ENCODE data around the gene VEGFC. TPM values are rescaled to one million over a fixed set of nuclear protein-coding genes. Genes with fewer than 3 reads are reported as not detected.

The VEGFC gene
- total RNA-seq, 1 experiment from 2014 or later = 8.7 TPM

- Histone ChIP-seq H4K20me1 (ENCODE audit: insufficient read depth) (no peaks in the 10 kb centered on the region), H3K4me1 (replicated peaks; ENCODE audit: insufficient read depth) (peaks cover 27% of the 10 kb centered on the region), H3K79me2 (ENCODE audit: low read depth) (no peaks in the 10 kb centered on the region), H3K4me2 (no peak overlapping the region), H3K4me3 (no peak overlapping the region), H3K9me3 (ENCODE audit: insufficient read depth, low read depth) (no peaks in the 10 kb centered on the region), H3K27ac (no peak overlapping the region), H3K36me3 (ENCODE audit: low read depth) (no peaks in the 10 kb centered on the region), H3K9me2 (ENCODE audit: insufficient read depth) (no peaks in the 10 kb centered on the region), H2AFZ (no peak overlapping the region), H3K27me3 (ENCODE audit: insufficient read depth, low read depth) (no peaks in the 10 kb centered on the region), H3F3A (ENCODE audit: insufficient read depth, low read depth) (peaks cover 6% of the 10 kb centered on the region)
- intact Hi-C loops (cut with micrococcal nuclease; ENCODE audit: unreplicated experiment) = no loop called here
- ChIA-PET CTCF (no interaction called here), POLR2A (ENCODE audit: unreplicated experiment) (no interaction called here)
- DNase-seq = no peak
- BruUV-seq (replicated peaks) = no TSS peak
- TF ChIP-seq EZH2 (IDR thresholded peaks at IDR 0.05; ENCODE audit: low read depth) = no peak
Measured at GRCh38 chr4:176782191-176782590, 10.5 kb downstream of the VEGFC start.

DNA sequence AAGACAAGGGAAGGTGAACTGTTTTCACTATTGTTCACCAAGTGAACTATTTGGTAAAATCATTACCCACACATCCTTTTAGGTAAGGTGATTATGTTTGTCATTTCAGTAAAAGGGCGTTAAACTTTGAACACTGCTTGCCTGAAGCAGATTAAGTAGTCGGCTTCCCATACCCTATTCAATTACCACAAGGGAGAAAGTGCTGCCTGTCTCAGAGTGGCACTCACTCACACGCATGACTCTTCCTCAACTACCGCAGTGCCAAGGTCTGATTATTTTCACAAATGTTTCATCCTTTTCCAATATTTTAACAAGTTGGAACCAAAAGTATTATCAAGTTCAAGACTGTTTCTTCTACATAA is 11.0 kb downstream of the VEGFC start:
- CTCF ChIA-PET = no interaction called here

GRCh38 chr4:176780995-176781738 is 11.6 kb downstream of the VEGFC start:
- POLR2A ChIA-PET (ENCODE audit: unreplicated experiment) = no interaction called here
- DNase-seq = peak in 1 of 2 experiments; percentile 64

More for the DNA sequence above, 11.0 kb downstream of the VEGFC start:
- Histone ChIP-seq H2AFZ (no peak overlapping the region), H3K79me2 (ENCODE audit: low read depth) (no peaks in the 10 kb centered on the region), H3K27ac (peak overlapping the region; percentile 39), H3K27me3 (ENCODE audit: insufficient read depth, low read depth) (no peaks in the 10 kb centered on the region), H3K4me3 (no peak overlapping the region), H3F3A (ENCODE audit: insufficient read depth, low read depth) (peaks cover 6% of the 10 kb centered on the region), H3K9me3 (ENCODE audit: insufficient read depth, low read depth) (no peaks in the 10 kb centered on the region), H3K4me1 (replicated peaks; ENCODE audit: insufficient read depth) (peaks cover 27% of the 10 kb centered on the region), H3K9me2 (ENCODE audit: insufficient read depth) (no peaks in the 10 kb centered on the region), H3K36me3 (ENCODE audit: low read depth) (no peaks in the 10 kb centered on the region), H4K20me1 (ENCODE audit: insufficient read depth) (no peaks in the 10 kb centered on the region), H3K4me2 (peak overlapping the region; percentile 28; the same call in 1 of the 2 replicates)
- DNase-seq = no peak
- no peak for TF ChIP-seq CTCF (conservative IDR thresholded peaks at IDR 0.05)
- no peak for TF ChIP-seq EZH2 (IDR thresholded peaks at IDR 0.05; ENCODE audit: low read depth)
- POLR2A ChIA-PET (ENCODE audit: unreplicated experiment) = no interaction called here
- intact Hi-C loops (cut with micrococcal nuclease; ENCODE audit: unreplicated experiment) = no loop called here
- BruUV-seq (replicated peaks) = no TSS peak

More at GRCh38 chr4:176780995-176781738, 11.6 kb downstream of the VEGFC start:
- Histone ChIP-seq H2AFZ (no peak overlapping the region), H3K4me3 (no peak overlapping the region), H3K4me1 (replicated peaks; ENCODE audit: insufficient read depth) (peaks cover 27% of the 10 kb centered on the region), H3K36me3 (ENCODE audit: low read depth) (no peaks in the 10 kb centered on the region), H3K9me3 (ENCODE audit: insufficient read depth, low read depth) (no peaks in the 10 kb centered on the region), H3K9me2 (ENCODE audit: insufficient read depth) (no peaks in the 10 kb centered on the region), H3K79me2 (ENCODE audit: low read depth) (no peaks in the 10 kb centered on the region), H3K27ac (peak overlapping the region; percentile 39), H4K20me1 (ENCODE audit: insufficient read depth) (no peaks in the 10 kb centered on the region), H3K4me2 (peak overlapping the region; percentile 28; the same call in 1 of the 2 replicates), H3F3A (ENCODE audit: insufficient read depth, low read depth) (peaks cover 6% of the 10 kb centered on the region), H3K27me3 (ENCODE audit: insufficient read depth, low read depth) (no peaks in the 10 kb centered on the region)
- intact Hi-C loops (cut with micrococcal nuclease; ENCODE audit: unreplicated experiment) = no loop called here
- BruUV-seq (replicated peaks) = no TSS peak
- CTCF ChIA-PET = no interaction called here
- TF ChIP-seq EZH2 (IDR thresholded peaks at IDR 0.05; ENCODE audit: low read depth) = no peak
- no peak for TF ChIP-seq CTCF (conservative IDR thresholded peaks at IDR 0.05)
